ENCODE results near the gene RBFOX2. TPM values are rescaled to one million over a fixed set of nuclear protein-coding genes. Genes with fewer than 3 reads are reported as not detected.

RBFOX2 gene
- total RNA-seq, 1 donor from 2014 or later: 147 TPM

DNA sequence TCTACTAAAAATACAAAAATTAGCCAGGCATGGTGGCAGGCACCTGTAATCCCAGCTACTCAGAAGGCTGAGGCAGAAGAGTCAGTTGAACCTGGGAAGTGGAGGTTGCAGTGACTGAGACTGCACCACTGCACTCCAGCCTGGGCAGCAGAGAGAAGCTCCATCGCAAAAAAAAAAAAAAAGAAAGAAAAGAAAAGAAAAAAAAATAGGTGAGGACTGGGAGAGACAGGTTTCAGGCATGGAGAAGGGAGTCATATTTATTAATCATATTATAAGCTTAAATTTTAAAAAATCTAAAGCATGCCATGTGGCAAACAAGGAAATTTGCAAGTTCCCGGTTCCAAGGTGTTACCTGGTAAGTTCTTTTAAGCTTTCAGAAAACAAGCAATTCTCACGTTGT lies 311.1 kb downstream of the RBFOX2 start, which contains the start of gene APOL5:
Gene APOL5 (plus strand): TSS at position 301 of the 400 bp plus-strand sequence. CDS start 0 bp downstream, at position 301.
- H3K4me3 Mint-ChIP-seq (ENCODE audit: unreplicated experiment): no peak within 1 kb of the TSS

DNA sequence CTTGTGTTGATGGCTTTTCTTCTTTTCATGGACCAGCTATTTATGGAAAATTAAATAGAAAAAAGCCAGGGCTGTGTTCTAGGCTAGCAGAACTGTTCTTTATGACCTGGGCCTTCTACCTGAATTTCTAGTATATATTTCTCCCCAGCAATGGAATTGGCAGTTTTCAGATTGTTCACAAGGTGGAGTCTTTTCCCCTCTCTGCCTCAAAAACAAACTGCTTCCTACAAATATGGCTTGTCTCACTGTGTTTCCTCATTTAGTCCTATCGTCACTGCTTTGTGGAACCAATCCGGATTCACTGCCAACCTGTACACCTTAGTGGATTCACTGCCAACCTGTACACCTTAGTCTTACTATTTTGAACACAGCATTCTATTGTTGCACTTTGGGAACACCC lies 316.0 kb downstream of the RBFOX2 start:
- Mint-ChIP-seq H3K4me3 (ENCODE audit: unreplicated experiment) (no peak overlapping the region), H3K9me3 (ENCODE audit: low read depth) (peaks cover 3% of the 10 kb centered on the region)

More for the DNA sequence above, 311.1 kb downstream of the RBFOX2 start, which contains the start of gene APOL5:
- DNase-seq (ENCODE audit: low spot score): no peak
- Mint-ChIP-seq H3K9me3 (ENCODE audit: low read depth) (peaks cover 3% of the 10 kb centered on the region), H3K27ac (ENCODE audit: unreplicated experiment) (no peak within 1 kb of the TSS), H3K27me3 (ENCODE audit: low read depth) (peaks cover 3% of the 10 kb centered on the region), H3K36me3 (ENCODE audit: low read depth) (no peaks in the 10 kb centered on the region), H3K4me1 (ENCODE audit: low read depth) (no peaks in the 10 kb centered on the region)
- TF ChIP-seq, protein P1, sequence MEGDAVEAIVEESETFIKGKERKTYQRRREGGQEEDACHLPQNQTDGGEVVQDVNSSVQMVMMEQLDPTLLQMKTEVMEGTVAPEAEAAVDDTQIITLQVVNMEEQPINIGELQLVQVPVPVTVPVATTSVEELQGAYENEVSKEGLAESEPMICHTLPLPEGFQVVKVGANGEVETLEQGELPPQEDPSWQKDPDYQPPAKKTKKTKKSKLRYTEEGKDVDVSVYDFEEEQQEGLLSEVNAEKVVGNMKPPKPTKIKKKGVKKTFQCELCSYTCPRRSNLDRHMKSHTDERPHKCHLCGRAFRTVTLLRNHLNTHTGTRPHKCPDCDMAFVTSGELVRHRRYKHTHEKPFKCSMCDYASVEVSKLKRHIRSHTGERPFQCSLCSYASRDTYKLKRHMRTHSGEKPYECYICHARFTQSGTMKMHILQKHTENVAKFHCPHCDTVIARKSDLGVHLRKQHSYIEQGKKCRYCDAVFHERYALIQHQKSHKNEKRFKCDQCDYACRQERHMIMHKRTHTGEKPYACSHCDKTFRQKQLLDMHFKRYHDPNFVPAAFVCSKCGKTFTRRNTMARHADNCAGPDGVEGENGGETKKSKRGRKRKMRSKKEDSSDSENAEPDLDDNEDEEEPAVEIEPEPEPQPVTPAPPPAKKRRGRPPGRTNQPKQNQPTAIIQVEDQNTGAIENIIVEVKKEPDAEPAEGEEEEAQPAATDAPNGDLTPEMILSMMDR (IDR thresholded peaks at IDR 0.05): no peak

DNA sequence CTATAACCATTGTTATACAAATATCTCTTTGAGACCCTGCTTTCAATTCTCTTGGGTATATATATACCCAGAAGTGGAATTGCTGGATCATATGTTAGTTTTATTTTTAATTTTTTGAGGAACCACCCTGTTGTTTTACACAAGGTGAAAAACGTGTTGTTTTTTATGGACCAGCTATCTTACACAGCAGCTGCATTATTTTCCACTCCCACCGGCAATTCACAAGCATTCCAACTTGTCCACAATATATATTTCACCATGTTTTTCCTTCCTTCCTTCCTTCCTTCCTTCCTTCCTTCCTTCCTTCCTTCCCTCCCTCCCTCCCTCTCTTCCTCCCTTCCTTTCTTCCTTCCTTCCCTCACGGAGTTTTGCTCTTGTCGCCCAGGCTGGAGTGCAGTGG lies 317.3 kb downstream of the RBFOX2 start:
- TF ChIP-seq, protein P1 (IDR thresholded peaks at IDR 0.05): no peak
- no peak overlapping the region for H3K4me3 Mint-ChIP-seq (ENCODE audit: unreplicated experiment)
- peaks cover 16% of the 10 kb centered on the region for H3K4me1 Mint-ChIP-seq (ENCODE audit: low read depth)

More for the DNA sequence above, 316.0 kb downstream of the RBFOX2 start:
- Mint-ChIP-seq H3K27ac (ENCODE audit: unreplicated experiment) (no peak overlapping the region), H3K4me1 (ENCODE audit: low read depth) (peaks cover 16% of the 10 kb centered on the region), H3K27me3 (ENCODE audit: low read depth) (peaks cover 3% of the 10 kb centered on the region), H3K36me3 (ENCODE audit: low read depth) (no peaks in the 10 kb centered on the region)
- TF ChIP-seq, protein P1 (IDR thresholded peaks at IDR 0.05): no peak
- DNase-seq (ENCODE audit: low spot score): no peak

DNA sequence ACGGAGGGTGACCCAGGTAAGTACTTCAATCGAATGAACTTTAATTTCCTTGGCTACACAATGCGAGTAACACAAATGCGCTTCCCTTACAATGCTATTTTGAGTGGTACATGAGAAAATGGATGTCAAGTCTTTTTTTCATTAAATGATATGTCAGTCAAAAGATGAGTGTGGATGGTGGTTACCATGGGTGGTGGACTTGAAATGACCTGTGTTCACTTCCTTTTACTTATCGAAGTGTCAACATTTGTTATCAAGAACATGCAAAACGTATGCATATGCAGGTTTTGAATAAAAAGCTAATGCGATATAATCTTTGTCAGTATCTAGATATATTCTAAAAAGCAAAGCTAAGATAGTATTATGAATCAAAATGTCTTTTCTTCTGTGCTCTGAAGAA lies 319.7 kb downstream of the RBFOX2 start:
- TF ChIP-seq, protein P1 (IDR thresholded peaks at IDR 0.05): no peak
- Mint-ChIP-seq H3K9me3 (ENCODE audit: low read depth) (peaks cover 3% of the 10 kb centered on the region), H3K27me3 (ENCODE audit: low read depth) (no peaks in the 10 kb centered on the region), H3K4me1 (ENCODE audit: low read depth) (peaks cover 31% of the 10 kb centered on the region), H3K27ac (ENCODE audit: unreplicated experiment) (no peak overlapping the region), H3K36me3 (ENCODE audit: low read depth) (no peaks in the 10 kb centered on the region), H3K4me3 (ENCODE audit: unreplicated experiment) (no peak overlapping the region)
- DNase-seq (ENCODE audit: low spot score): no peak

More for the DNA sequence above, 317.3 kb downstream of the RBFOX2 start:
- Mint-ChIP-seq H3K27me3 (ENCODE audit: low read depth) (peaks cover 3% of the 10 kb centered on the region), H3K36me3 (ENCODE audit: low read depth) (no peaks in the 10 kb centered on the region), H3K9me3 (ENCODE audit: low read depth) (peaks cover 3% of the 10 kb centered on the region), H3K27ac (ENCODE audit: unreplicated experiment) (no peak overlapping the region)
- DNase-seq (ENCODE audit: low spot score): no peak

DNA sequence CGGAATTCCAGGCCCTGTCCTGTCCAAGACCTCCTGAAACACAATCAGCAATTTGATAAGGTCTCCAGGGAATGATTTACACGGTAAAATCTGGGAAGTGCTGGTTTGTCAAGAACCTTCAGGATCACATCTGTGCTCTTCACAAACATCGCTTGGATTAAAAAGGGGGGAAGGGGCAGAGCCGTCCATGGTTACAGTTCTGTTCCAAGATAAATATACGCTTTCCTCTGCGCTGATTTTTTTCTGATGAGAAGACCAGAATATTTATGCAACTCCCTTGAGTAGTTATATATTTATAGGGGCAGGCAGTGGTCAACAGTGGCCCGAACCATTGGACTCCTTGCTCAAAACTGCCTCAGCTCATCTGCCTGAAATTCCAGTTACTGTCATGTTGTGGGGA lies 320.2 kb downstream of the RBFOX2 start:
- Mint-ChIP-seq H3K27me3 (ENCODE audit: low read depth) (no peaks in the 10 kb centered on the region), H3K9me3 (ENCODE audit: low read depth) (peaks cover 3% of the 10 kb centered on the region), H3K36me3 (ENCODE audit: low read depth) (no peaks in the 10 kb centered on the region), H3K27ac (ENCODE audit: unreplicated experiment) (peak overlapping the region; percentile 29), H3K4me3 (ENCODE audit: unreplicated experiment) (no peak overlapping the region), H3K4me1 (ENCODE audit: low read depth) (peaks cover 36% of the 10 kb centered on the region)
- TF ChIP-seq, protein P1 (IDR thresholded peaks at IDR 0.05): no peak
- DNase-seq (ENCODE audit: low spot score): no peak

Data from chondrocyte (in vitro differentiated cells).